VCaP (cell line): ENCODE data around the gene RTP3.
"Not testable (repeated sequence)": the region's sequence is repeated elsewhere in the genome, so short reads cannot be mapped to it uniquely, and the experiment has no call there.

ENCODE experiments used
- H3K27ac ChIP-seq: fragments of 450-650 bp; 2 replicates; pipeline ENCODE4 v1.5.1; 2017
- TF ChIP-seq, protein P1 (sequence below): fragments of 450-650 bp; conservative IDR thresholded peaks from 2 replicates; pipeline ENCODE4 v1.5.1; 2017; ENCODE audit warnings: mild to moderate bottlenecking, moderate library complexity

The RTP3 gene

DNA sequence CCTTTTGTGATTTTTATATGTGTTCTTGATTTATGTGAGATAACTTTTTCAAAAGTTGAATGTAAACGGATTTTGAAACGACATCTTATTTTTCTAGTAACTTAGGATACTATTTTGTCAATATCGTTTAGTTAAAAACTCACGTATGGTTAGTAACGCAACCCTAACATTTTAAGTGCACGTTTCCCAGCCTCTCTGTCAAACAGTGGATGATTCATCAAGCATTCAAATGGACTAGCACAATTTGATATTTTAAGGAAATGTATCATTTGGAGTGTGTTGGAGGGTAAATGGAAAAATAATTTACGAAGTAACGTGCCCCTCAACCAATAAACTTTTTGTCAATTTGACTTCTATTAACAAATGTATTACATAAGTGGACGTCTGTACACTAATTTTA, 23.3 kb downstream of the RTP3 start:
- no peak overlapping the region for H3K27ac ChIP-seq
- TF ChIP-seq, protein P1, sequence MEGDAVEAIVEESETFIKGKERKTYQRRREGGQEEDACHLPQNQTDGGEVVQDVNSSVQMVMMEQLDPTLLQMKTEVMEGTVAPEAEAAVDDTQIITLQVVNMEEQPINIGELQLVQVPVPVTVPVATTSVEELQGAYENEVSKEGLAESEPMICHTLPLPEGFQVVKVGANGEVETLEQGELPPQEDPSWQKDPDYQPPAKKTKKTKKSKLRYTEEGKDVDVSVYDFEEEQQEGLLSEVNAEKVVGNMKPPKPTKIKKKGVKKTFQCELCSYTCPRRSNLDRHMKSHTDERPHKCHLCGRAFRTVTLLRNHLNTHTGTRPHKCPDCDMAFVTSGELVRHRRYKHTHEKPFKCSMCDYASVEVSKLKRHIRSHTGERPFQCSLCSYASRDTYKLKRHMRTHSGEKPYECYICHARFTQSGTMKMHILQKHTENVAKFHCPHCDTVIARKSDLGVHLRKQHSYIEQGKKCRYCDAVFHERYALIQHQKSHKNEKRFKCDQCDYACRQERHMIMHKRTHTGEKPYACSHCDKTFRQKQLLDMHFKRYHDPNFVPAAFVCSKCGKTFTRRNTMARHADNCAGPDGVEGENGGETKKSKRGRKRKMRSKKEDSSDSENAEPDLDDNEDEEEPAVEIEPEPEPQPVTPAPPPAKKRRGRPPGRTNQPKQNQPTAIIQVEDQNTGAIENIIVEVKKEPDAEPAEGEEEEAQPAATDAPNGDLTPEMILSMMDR, result no peak

DNA sequence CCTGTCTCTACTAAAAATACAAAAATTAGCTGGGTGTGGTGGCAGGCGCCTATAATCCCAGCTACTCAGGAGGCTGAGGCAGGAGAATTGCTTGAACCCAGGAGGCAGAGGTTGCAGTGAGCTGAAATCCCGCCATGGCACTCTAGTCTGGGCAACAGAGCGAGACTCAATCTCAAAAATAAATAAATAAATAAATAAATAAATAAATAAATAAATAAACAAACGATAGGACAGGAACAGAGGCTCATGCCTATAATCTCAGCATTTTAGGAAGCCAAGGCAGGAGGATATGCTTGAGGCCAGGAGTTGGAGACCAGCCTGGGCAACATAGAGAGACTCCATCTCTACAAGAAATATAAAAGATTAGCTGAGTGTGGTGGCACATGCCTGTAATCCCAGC, 24.4 kb downstream of the RTP3 start:
- H3K27ac ChIP-seq, result not testable (repeated sequence)

DNA sequence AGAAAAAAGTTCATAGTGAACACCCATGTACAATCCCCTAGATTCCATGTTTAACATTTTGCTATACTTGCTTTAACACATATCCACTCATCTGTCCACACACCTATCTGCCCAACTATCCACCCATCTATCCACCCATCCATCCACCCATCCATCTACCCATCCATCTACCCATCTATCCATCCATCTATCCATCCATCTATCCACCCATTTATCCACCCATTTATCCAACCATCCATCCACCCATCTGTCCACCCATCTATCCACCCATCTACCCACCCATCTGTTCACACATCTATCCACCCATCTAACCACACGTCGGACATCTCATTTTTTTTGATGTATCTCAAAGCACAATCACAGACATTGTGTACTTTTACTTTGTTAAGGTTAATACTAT, 25.8 kb downstream of the RTP3 start:
- TF ChIP-seq, protein P1, result no peak
- H3K27ac ChIP-seq, result no peak overlapping the region

DNA sequence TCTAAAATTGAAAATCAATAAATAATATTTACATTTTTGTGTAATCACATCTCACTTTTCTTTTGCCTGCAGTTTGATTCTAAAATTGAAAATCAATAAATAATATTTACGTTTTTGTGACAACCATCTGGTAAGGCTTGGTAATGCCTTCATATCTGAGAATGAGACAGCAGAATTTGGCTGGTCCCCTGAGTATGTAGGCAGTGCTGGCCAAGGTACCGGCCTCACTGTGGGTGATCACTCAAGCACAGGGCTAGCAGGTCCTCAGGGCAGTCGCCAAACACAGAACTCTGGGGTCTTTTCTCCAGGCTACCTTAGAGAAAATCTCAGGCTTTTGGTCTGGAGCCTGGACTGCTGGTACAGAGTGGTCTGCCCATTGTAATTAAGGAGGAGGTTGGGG, 26.2 kb downstream of the RTP3 start:
- TF ChIP-seq, protein P1, result no peak
- H3K27ac ChIP-seq, result no peak overlapping the region

DNA sequence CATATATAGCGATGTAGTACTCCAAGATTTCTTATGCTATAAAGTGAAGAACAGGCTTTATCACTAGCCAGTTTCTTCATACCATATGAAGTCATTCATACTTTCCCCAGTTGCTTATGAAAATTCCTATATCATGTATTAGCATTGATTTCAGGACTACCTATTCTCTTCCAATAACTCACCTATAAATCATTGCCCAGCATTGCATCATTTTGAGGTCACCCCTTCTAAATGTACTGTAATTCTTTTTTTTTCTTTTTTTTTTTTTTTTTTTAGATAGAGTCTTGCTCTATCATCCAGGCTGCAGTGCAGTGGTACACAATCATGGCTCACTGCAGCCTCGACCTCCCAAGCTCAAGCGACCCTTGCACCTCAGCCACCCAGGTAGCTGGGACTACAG, 27.1 kb downstream of the RTP3 start:
- TF ChIP-seq, protein P1, result no peak
- no peak overlapping the region for H3K27ac ChIP-seq

DNA sequence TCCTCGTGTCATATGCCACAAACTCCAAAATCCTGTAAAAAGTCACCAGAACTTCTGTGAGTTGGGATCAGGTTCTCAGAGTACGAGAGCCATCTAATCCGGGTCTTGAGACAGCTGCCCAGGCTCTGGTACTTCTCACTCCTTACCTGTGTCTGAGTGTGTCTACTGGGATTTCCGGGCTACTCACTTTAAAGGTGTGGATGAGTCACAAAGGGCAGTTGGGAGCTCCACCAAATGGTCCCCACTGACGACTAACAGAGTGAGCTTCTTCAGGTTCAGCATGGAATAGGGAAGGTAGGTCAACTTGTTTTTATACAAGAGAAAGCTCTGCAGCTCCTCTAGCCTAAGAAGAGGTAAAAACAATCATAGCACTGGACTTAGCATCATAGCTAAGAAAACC, 29.5 kb downstream of the RTP3 start:
- H3K27ac ChIP-seq, result peak overlapping the region; percentile 66
- TF ChIP-seq, protein P1, result no peak

DNA sequence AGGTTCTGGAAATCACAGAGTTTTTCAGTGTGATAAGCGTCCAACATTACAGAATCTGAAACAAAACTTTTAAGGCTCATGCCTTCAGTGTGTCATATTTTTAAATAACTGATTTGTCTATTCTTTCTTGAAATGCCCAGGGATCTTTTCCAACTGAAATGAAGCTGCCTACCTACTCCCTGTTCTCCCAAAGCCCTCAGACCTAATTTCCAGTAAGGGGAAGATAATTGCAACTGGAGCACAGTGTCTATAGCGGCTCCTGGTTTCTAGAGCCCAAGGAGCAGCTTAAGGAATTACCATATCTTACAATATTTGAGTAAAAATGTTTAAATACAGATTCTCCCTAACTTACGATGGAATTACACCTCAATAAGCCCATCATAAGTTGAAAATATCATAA, 35.3 kb downstream of the RTP3 start:
- TF ChIP-seq, protein P1, result no peak
- H3K27ac ChIP-seq, result no peak overlapping the region

DNA sequence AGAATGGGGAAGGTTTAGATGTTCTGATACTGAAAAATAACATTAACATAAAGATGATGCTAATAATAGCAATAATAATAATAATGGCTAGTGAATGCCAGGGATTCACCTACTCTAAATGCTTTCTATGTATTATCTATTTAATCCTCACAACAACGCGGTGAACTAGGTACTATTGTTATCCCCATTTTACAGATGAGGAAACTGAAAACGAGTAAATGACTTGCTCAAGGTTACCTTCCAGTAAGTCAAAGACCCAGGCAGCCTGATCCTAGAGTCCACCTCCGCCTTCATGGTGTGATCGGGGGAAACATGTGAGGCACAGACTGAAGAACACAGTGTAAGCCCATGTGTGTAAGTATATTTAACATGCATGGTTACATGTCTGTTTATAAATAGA, 38.0 kb downstream of the RTP3 start:
- H3K27ac ChIP-seq, result no peak overlapping the region
- TF ChIP-seq, protein P1, result no peak
